Measurements from ENCODE around the gene RBP3. TPM values are rescaled to one million over a fixed set of nuclear protein-coding genes. Genes with fewer than 3 reads are reported as not detected.
A peak's percentile ranks its signal among the peaks of the same experiment; 100 is the strongest.

The RBP3 gene
- total RNA-seq, 1 donor from 2014 or later = not detected

GRCh38 chr10:47379901-47380300 lies 31.7 kb downstream of the RBP3 start:
- H3K4me3 ChIP-seq (ENCODE audit: low read depth, low read length) = no peak overlapping the region
- H3K27me3 ChIP-seq (ENCODE audit: control insufficient read depth, insufficient read depth, low read length) = peaks cover 16% of the 10 kb centered on the region
- no peak for DNase-seq (ENCODE audit: low read depth)
- no peaks in the 10 kb centered on the region for H3K36me3 ChIP-seq (ENCODE audit: control insufficient read depth, insufficient read depth, low read length)
- no peak for TF ChIP-seq CTCF (IDR thresholded peaks at IDR 0.05; ENCODE audit: insufficient read depth, low read length, poor library complexity, severe bottlenecking)

GRCh38 chr10:47380341-47381102 lies 32.4 kb downstream of the RBP3 start:
- DNase-seq (ENCODE audit: low read depth) = no peak
- H3K27me3 ChIP-seq (ENCODE audit: control insufficient read depth, insufficient read depth, low read length) = peaks cover 16% of the 10 kb centered on the region
- TF ChIP-seq CTCF (IDR thresholded peaks at IDR 0.05; ENCODE audit: insufficient read depth, low read length, poor library complexity, severe bottlenecking) = no peak
- H3K4me3 ChIP-seq (ENCODE audit: low read depth, low read length) = no peak overlapping the region
- H3K36me3 ChIP-seq (ENCODE audit: control insufficient read depth, insufficient read depth, low read length) = no peaks in the 10 kb centered on the region

GRCh38 chr10:47381103-47381395 lies 32.9 kb downstream of the RBP3 start:
- H3K27me3 ChIP-seq (ENCODE audit: control insufficient read depth, insufficient read depth, low read length) = peaks cover 16% of the 10 kb centered on the region
- no peak for DNase-seq (ENCODE audit: low read depth)
- TF ChIP-seq CTCF (IDR thresholded peaks at IDR 0.05; ENCODE audit: insufficient read depth, low read length, poor library complexity, severe bottlenecking) = no peak
- H3K36me3 ChIP-seq (ENCODE audit: control insufficient read depth, insufficient read depth, low read length) = no peaks in the 10 kb centered on the region
- no peak overlapping the region for H3K4me3 ChIP-seq (ENCODE audit: low read depth, low read length)

GRCh38 chr10:47381427-47382379 lies 33.5 kb downstream of the RBP3 start:
- TF ChIP-seq CTCF (IDR thresholded peaks at IDR 0.05; ENCODE audit: insufficient read depth, low read length, poor library complexity, severe bottlenecking) = no peak
- Histone ChIP-seq H3K4me3 (ENCODE audit: low read depth, low read length) (no peak overlapping the region), H3K27me3 (ENCODE audit: control insufficient read depth, insufficient read depth, low read length) (peaks cover 15% of the 10 kb centered on the region), H3K36me3 (ENCODE audit: control insufficient read depth, insufficient read depth, low read length) (no peaks in the 10 kb centered on the region)
- no peak for DNase-seq (ENCODE audit: low read depth)

GRCh38 chr10:47383261-47384147 lies 35.3 kb downstream of the RBP3 start:
- peaks cover 8% of the 10 kb centered on the region for H3K27me3 ChIP-seq (ENCODE audit: control insufficient read depth, insufficient read depth, low read length)
- H3K4me3 ChIP-seq (ENCODE audit: low read depth, low read length) = peak overlapping the region; percentile 78
- TF ChIP-seq CTCF (IDR thresholded peaks at IDR 0.05; ENCODE audit: insufficient read depth, low read length, poor library complexity, severe bottlenecking) = no peak
- DNase-seq (ENCODE audit: low read depth) = no peak
- no peaks in the 10 kb centered on the region for H3K36me3 ChIP-seq (ENCODE audit: control insufficient read depth, insufficient read depth, low read length)

Measured in kidney epithelial cell (primary cell).